ENCODE results near the gene MATN1. TPM values are rescaled to one million over a fixed set of nuclear protein-coding genes. Genes with fewer than 3 reads are reported as not detected.

Gene MATN1
- polyA plus RNA-seq, 3 donors: 0.07 TPM; not detected in 2

DNA sequence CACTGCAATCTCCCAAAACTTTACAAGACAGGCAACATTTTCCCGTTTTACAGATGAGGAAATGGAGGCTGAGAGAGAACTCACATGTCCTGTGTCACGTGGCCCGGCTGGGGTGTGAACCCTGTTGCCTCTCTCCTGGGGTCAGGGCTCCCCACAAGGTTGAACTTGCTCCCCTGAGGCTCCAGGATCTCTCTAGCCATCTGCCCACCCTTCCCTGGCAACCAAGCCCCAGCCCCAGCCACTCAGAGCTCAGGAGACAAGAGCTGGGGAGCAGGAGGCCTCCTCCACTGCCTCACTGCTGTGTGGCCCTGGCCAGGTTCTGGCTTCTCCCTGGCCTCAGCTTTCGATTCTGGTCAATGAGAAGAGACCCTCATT is 22.4 kb upstream of the MATN1 start:
- peaks cover 0 to 1% (median 0%) of the 10 kb centered on the region in 3 donors for H3K27me3 Mint-ChIP-seq (ENCODE audit: low read depth in 3 of 3)
- Histone ChIP-seq H3K9me3 (replicated peaks in 1 of 2; ENCODE audit: control insufficient read depth in 1 of 2, insufficient read depth in 1 of 2, low read length in 2 of 2) (no peaks in the 10 kb centered on the region), H3K9ac (ENCODE audit: insufficient read depth, low read length, poor library complexity, severe bottlenecking) (peak overlapping the region; percentile 2), H3K4me2 (replicated peaks; ENCODE audit: extremely low read depth, low read length, poor library complexity, severe bottlenecking) (peak overlapping the region; percentile 98), H3K4me1 (ENCODE audit: control insufficient read depth in 1 of 2, insufficient read depth in 2 of 2, low read length in 2 of 2) (peaks cover 100% of the 10 kb centered on the region in 2 donors), H3K27me3 (ENCODE audit: control insufficient read depth in 2 of 2, insufficient read depth in 2 of 2, low read length in 2 of 2) (no peaks in the 10 kb centered on the region), H4K20me1 (ENCODE audit: insufficient read depth, low read length) (peaks cover 100% of the 10 kb centered on the region), H3K27ac (ENCODE audit: low read depth in 1 of 2, low read length in 2 of 2) (peak overlapping the region; percentile 72 to 79), H3K36me3 (replicated peaks in 1 of 2; ENCODE audit: control insufficient read depth in 1 of 2, insufficient read depth in 2 of 2, low read length in 2 of 2) (peaks cover 63 to 93% of the 10 kb centered on the region in 2 donors), H3K79me2 (ENCODE audit: insufficient read depth, low read length) (peaks cover 100% of the 10 kb centered on the region), H2AFZ (ENCODE audit: insufficient read depth, low read depth, low read length, poor library complexity, severe bottlenecking) (no peak overlapping the region), H3K4me3 (replicated peaks in 1 of 3; ENCODE audit: low read depth in 2 of 3, low read length in 3 of 3) (peak overlapping the region in 1 of 3 experiments; percentile 96)
- no peaks in the 10 kb centered on the region for H3K9me3 Mint-ChIP-seq
- H3K4me3 Mint-ChIP-seq: peak overlapping the region in 1 of 2 donors; percentile 15
- H3K36me3 Mint-ChIP-seq: peaks cover 93 to 100% of the 10 kb centered on the region in 2 donors
- peak overlapping the region; percentile 79 to 100 (median 93) for H3K27ac Mint-ChIP-seq
- WGBS (ENCODE audit: insufficient coverage): 80% methylated on average over 1 of the region's 4 CpGs
- TF ChIP-seq, protein P1, sequence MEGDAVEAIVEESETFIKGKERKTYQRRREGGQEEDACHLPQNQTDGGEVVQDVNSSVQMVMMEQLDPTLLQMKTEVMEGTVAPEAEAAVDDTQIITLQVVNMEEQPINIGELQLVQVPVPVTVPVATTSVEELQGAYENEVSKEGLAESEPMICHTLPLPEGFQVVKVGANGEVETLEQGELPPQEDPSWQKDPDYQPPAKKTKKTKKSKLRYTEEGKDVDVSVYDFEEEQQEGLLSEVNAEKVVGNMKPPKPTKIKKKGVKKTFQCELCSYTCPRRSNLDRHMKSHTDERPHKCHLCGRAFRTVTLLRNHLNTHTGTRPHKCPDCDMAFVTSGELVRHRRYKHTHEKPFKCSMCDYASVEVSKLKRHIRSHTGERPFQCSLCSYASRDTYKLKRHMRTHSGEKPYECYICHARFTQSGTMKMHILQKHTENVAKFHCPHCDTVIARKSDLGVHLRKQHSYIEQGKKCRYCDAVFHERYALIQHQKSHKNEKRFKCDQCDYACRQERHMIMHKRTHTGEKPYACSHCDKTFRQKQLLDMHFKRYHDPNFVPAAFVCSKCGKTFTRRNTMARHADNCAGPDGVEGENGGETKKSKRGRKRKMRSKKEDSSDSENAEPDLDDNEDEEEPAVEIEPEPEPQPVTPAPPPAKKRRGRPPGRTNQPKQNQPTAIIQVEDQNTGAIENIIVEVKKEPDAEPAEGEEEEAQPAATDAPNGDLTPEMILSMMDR (IDR thresholded peaks at IDR 0.05): no peak
- DNase-seq: peak in 1 of 3 donors; percentile 44
- peaks cover 99% of the 10 kb centered on the region for H3K4me1 Mint-ChIP-seq
- intact Hi-C loops (cut with micrococcal nuclease): loop anchor here in 1 of 2 donors (5.0 kb wide), 1 partner anchor 36 kb away; no protein-coding TSS in a partner anchor

DNA sequence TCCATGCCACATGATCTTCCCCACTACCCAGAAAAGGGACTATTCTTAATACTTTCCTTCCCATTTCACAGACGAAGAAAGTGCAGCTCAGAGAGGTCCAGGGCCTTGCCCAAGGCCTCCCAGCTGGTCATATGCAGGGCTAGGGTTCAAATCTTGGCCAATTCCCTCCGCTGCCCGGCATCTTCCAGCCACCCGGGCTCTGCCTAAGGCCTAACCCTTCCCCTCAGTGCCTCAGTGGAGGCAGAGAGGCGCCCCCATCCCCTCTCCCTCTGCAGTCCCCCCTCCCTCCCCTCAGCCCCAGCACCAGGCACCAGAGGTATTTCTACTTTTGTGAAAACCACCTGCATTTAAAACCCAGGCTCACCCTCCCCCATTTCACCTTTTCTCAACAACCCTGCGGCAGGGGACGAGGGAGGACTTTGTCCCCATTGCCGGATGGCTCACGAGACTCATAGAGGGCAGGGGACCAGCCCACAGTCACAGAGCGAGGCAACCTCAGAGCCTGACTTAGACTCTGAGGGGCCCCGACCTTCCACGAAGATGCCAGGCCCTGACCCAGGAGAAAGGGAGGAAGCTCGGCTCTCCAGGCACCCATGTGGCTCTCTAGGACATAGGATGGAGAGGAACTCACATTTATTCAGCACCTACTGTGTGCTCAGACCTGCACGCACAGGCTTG is 21.9 kb upstream of the MATN1 start:
- peaks cover 94 to 100% of the 10 kb centered on the region in 2 donors for H3K36me3 Mint-ChIP-seq
- peak overlapping the region in 1 of 2 donors; percentile 9 for H3K4me3 Mint-ChIP-seq
- intact Hi-C loops (cut with micrococcal nuclease): loop anchor here in 1 of 2 donors (5.0 kb wide), 1 partner anchor 37 kb away; no protein-coding TSS in a partner anchor
- DNase-seq: no peak
- Histone ChIP-seq H3K79me2 (ENCODE audit: insufficient read depth, low read length) (peaks cover 100% of the 10 kb centered on the region), H3K36me3 (replicated peaks in 1 of 2; ENCODE audit: control insufficient read depth in 1 of 2, insufficient read depth in 2 of 2, low read length in 2 of 2) (peaks cover 63 to 93% of the 10 kb centered on the region in 2 donors), H3K27ac (ENCODE audit: low read depth in 1 of 2, low read length in 2 of 2) (peak overlapping the region; percentile 72 to 79), H3K9ac (ENCODE audit: insufficient read depth, low read length, poor library complexity, severe bottlenecking) (peak overlapping the region; percentile 2), H4K20me1 (ENCODE audit: insufficient read depth, low read length) (peaks cover 100% of the 10 kb centered on the region), H3K27me3 (ENCODE audit: control insufficient read depth in 2 of 2, insufficient read depth in 2 of 2, low read length in 2 of 2) (no peaks in the 10 kb centered on the region), H3K4me2 (replicated peaks; ENCODE audit: extremely low read depth, low read length, poor library complexity, severe bottlenecking) (peak overlapping the region; percentile 98), H3K9me3 (replicated peaks in 1 of 2; ENCODE audit: control insufficient read depth in 1 of 2, insufficient read depth in 1 of 2, low read length in 2 of 2) (no peaks in the 10 kb centered on the region), H3K4me3 (replicated peaks in 1 of 3; ENCODE audit: low read depth in 2 of 3, low read length in 3 of 3) (peak overlapping the region in 1 of 3 experiments; percentile 96), H2AFZ (ENCODE audit: insufficient read depth, low read depth, low read length, poor library complexity, severe bottlenecking) (no peak overlapping the region), H3K4me1 (ENCODE audit: control insufficient read depth in 1 of 2, insufficient read depth in 2 of 2, low read length in 2 of 2) (peaks cover 98 to 99% of the 10 kb centered on the region in 2 donors)
- TF ChIP-seq, protein P1 (IDR thresholded peaks at IDR 0.05): no peak
- H3K4me1 Mint-ChIP-seq: peaks cover 95% of the 10 kb centered on the region
- no peaks in the 10 kb centered on the region for H3K9me3 Mint-ChIP-seq
- 75% methylated on average over 7 of the region's 14 CpGs for WGBS (ENCODE audit: insufficient coverage)
- H3K27me3 Mint-ChIP-seq (ENCODE audit: low read depth in 3 of 3): peaks cover 0 to 1% (median 0%) of the 10 kb centered on the region in 3 donors
- H3K27ac Mint-ChIP-seq: peak overlapping the region; percentile 75 to 100 (median 93)

Data from CD14-positive monocyte (primary cell).